HG03439 (cell line): ENCODE results near the gene SUCNR1.
"Not testable (repeated sequence)": the region's sequence is repeated elsewhere in the genome, so short reads cannot be mapped to it uniquely, and the experiment has no call there.

Experiments used
- ATAC-seq: cut with Tn5 transposase; IDR thresholded peaks from one replicate; pipeline ENCODE4 v1.9.1; 2021; ENCODE audit warnings: mild to moderate bottlenecking, moderate library complexity; ENCODE audit not compliant: unreplicated experiment

SUCNR1 gene

GRCh38 chr3:151900884-151901643, 27.6 kb downstream of the SUCNR1 start:
- no peak for ATAC-seq

- ATAC-seq = no peak
Observed at GRCh38 chr3:151901644-151902285, 28.3 kb downstream of the SUCNR1 start.

DNA sequence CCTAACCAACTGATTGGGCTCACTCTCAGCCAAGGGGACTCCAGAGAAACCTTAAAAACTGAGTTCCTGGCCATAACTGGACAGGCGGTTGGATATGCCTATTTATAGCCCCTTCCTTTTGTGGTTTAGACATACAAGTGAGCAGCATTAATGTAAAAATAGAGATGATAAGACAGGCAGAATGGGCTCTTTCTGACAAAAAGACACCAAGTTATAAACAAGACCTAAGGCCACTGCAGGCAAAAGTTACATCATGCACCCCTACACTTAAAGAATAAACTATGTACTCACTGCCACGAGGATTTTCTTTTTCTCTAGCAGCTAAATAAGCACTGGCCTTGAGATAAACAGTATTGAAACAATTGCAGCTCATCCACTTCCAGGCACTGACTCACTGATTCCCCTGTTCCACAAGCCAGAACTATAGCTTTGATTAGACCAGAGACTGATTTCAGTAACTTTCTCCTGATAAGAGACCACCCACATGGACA, 30.1 kb downstream of the SUCNR1 start:
- ATAC-seq = no peak

DNA sequence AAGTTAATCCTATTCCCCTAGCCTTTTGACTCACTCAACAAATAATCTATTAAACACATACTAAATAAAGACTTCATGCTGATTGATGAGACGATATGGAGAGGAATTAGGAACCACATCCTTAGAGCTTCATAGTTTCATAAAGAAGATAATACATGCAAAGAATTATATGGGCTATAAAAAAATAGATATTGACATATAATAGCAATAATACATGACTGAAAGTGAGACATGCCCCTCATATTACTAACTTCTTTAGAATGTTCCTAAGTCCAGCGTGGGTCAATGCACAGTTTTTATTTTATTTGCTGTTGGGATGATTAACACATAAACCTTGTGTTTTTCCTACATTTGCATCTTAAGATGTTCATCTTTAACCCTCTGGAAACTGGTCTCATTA, 32.2 kb downstream of the SUCNR1 start:
- no peak for ATAC-seq

- ATAC-seq = no peak
Observed at GRCh38 chr3:151906751-151907150, 33.3 kb downstream of the SUCNR1 start.

DNA sequence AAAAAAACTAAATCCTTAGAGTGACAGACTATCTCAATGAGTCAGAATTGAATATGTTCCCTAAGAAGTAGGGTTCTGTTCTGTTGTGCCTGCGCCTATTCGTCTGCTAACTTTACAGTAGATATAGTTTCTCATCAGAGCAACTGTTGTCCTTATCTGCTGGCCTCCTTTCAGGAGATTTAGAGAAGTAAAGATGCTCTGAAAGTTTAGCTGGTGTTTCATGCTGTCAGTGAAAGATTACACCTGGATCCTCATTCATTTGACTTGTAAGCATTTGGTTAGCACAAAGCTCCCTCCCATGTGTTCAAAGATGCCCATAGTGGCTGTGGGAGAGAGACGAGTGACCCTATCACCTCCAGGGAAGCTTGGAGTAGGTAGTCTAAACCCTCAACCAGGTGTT, 35.0 kb downstream of the SUCNR1 start:
- no peak for ATAC-seq

DNA sequence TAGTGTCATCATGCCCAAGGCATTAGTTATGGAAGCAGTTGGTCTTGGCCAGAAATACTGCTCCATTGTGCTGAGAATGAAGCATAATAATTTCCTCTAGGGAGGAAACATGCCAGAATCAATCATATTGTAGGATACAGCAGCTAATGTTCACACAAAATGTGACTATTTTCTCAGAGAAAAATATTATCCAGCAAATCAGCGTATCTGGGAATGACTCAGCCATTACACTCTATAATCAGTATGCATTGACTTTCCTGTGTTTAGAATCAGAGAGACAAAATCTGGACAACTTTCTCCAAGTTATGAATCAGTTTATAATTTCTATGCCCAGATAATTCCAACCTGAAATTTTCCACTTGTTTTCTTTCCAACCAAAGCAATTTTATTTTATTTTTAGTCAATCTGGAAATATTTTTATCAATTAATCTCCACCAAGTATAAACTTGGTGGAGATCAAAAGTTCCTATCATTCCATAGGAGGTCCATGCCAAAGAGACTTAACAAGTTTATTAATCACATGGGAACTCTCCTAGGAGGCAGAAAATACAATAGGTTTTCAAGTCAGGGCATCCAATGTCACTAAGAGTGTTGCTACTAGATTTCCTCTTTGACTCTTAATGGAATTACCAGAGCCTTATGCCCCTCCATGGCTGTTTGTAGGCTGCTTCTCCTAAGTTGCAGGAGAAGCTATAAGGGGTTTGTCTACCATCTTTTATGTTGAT, 36.4 kb downstream of the SUCNR1 start:
- ATAC-seq = no peak

- ATAC-seq = no peak
Observed at GRCh38 chr3:151911462-151911861, 38.0 kb downstream of the SUCNR1 start.

GRCh38 chr3:151912028-151912427, 38.6 kb downstream of the SUCNR1 start:
- no peak for ATAC-seq

- no peak for ATAC-seq
Observed at GRCh38 chr3:151916781-151917180, 43.3 kb downstream of the SUCNR1 start.

- no peak for ATAC-seq
Observed at GRCh38 chr3:151918253-151919029, 45.0 kb downstream of the SUCNR1 start.

DNA sequence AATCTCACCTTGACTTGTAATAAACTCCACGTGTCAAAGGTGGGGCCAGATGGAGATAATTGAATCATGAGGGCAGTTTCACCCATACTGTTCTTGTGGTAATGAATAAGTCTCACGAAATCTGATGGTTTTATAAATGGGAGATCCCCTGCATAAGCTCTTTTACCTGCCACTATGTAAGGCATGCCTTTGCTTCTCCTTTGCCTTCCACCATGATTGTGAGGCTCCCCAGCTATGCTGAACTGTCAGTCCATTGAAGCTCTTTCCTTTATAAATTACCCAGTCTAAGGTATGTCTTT, 45.5 kb downstream of the SUCNR1 start:
- no peak for ATAC-seq

- no peak for ATAC-seq
Observed at GRCh38 chr3:151919446-151919845, 46.0 kb downstream of the SUCNR1 start.

DNA sequence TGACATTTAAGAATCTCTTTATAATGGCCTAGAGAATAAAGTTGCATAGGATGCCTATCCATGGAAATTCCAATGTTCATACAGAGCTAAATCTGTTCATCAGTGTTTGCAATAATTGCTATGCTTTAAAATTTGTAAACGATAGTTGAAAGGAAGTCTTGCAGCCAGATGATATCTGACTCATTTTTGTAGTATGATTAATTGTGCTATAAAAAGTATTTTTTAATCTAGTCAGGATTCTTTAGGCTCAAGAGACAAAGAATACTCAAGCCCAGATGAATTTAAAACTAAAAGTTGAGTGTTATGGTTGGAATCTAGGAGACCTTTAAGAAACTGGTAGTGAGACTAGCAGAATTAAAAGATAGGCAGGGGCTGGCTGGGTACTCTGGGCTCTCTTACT, 50.5 kb downstream of the SUCNR1 start:
- no peak for ATAC-seq

DNA sequence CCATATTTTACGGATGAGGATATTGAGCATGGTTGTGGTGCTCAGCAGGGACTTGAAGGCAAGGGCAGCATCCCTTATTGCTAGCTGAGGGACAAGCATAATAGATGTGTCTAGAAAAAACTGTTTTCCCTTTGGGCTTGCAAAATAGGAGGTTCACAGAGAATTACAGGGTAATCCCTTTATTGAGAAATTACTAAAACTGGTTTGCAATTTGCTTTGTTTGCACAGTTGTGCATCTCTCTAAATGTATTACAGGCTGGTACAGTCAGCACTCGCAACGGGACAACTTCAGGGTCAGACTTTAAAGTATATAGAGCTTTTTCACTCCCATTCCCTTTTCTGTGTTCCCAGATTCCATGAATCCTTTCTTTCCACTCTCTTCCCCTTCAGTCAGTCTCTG, 51.3 kb downstream of the SUCNR1 start:
- ATAC-seq = no peak

- no peak for ATAC-seq
Observed at GRCh38 chr3:151925419-151925818, 52.0 kb downstream of the SUCNR1 start.

DNA sequence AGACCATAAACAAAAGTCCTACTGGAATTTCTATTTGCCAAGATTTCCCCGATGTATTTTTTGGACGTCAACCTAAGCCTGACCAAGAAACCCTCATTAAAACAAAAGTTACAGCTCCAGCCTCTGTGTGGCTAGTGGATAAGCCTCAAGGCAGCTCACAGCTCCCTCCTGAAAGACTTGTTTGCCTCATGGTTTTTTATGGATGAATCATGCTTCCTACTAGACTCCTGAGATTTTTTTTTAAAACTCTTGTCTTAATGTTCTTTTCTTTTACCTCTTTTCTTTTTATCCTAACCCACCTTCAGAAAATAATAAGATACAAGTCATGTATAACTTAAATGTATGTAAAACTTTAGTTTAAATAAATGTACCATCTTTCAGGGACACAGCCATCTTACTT, 52.4 kb downstream of the SUCNR1 start:
- no peak for ATAC-seq

DNA sequence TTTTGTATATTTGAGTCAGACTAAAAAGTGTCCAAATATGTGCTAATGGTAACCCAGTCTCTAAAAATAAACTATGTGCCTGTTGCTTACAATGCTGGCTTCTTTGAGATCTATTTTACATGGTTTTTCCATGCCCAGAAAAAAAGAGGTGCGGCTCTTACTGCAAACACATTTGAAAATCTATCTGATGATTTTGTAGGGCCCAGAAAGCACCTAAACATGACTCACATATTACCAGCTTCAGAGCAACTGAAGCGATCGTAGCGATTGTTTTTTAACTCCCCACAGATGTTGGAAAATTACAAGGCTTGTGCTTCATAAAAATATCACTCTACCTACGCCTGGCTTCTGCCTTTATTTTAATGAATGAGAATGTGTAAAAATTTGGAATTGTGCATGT, 53.5 kb downstream of the SUCNR1 start:
- ATAC-seq = no peak

DNA sequence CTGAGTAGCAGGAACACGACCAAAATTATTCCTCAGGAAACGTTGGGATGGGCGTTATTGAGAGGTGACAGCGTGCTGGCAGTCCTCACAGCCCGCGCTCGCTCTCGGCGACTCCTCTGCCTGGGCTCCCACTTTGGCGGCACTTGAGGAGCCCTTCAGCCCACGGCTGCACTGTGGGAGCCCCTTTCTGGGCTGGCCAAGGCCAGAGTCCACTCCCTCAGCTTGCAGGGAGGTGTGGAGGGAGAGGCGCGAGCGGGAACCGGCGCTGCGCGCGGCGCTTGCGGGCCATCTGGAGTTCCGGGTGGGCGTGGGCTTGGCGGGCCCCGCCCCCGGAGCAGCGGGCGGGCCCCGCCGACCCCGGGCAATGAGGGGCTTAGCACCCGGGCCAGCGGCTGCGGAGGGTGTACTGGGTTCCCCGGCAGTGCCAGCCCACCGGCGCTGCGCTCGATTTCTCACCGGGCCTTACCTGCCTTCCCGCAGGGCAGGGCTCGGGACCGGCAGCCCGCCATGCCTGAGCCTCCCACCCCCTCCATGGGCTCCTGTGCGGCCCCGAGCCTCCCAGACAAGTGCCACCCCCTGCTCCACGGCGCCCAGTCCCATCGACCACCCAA, 54.6 kb downstream of the SUCNR1 start:
- ATAC-seq = not testable (repeated sequence)

GRCh38 chr3:151931171-151931570, 57.7 kb downstream of the SUCNR1 start:
- no peak for ATAC-seq
